Measurements from ENCODE around the gene TMEM69.
"Not testable (repeated sequence)": the region's sequence is repeated elsewhere in the genome, so short reads cannot be mapped to it uniquely, and the experiment has no call there.

TMEM69 gene

DNA sequence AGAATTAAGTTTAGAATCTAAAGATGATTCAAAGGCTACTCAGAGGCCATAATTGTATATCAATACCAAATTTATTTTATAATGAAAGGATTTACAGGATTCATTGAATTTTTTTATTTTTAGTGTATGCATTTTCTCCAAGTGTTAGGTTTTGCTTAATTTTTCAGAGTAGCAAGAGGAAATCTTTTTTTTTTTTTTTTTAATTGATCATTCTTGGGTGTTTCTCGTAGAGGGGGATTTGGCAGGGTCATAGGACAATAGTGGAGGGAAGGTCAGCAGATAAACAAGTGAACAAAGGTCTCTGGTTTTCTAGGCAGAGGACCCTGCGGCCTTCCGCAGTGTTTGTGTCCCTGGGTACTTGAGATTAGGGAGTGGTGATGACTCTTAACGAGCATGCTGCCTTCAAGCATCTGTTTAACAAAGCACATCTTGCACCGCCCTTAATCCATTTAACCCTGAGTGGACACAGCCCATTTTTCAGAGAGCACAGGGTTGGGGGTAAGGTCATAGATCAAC is 51.7 kb downstream of the TMEM69 start:
- DNase-seq (ENCODE audit: low read depth), result not testable (repeated sequence)

Data from stimulated activated CD8-positive, alpha-beta memory T cell treated with anti-CD3 and anti-CD28 coated beads, Interleukin-4, amount 100 ng/mL, for 24 hours (primary cell).